Activated CD8-positive, alpha-beta memory T cell treated with anti-CD3 and anti-CD28 coated beads for 48 hours (primary cell): ENCODE data around the gene SPATA21.

ENCODE experiments used
- DNase-seq, 3 experiments: peaks; one replicate each; pipeline ENCODE4 v3.0.0-alpha.2; 2020; ENCODE audit warnings: low read depth in 2 of 3, low spot score in 2 of 3

The SPATA21 gene

GRCh38 chr1:16351456-16351993, 85.7 kb downstream of the SPATA21 start:
- no peak for DNase-seq

DNA sequence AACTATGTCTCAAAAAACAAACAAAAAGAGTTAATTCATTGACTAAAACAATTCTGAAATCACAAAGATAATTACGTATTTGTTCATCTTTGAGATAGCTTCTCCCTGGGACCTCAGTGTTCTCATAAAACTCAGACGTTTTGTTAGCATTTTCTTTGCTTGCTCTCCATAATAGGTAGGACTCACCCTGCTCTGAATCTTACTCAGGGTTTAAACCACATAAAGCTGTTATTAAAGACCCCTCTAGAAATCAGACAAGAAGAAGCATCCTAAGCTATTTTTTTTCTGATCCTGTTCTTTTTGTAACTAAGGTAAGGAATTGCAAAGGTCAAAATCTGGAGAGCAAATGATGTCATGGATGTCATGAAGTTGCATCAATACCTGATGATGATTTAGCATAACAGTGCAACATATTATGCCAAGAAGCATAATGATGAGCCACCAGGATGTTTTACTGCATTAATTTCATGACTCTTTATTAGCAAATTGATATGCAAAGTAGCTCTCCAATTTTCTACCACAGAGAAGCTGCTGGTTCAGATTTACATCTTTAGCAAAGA, 87.3 kb downstream of the SPATA21 start:
- DNase-seq, result no peak
